LNCAP (cell line): Measurements from ENCODE around the gene GGCT.

Experiments
- TF ChIP-seq, protein P1 (sequence below): fragments of 450-650 bp; IDR thresholded peaks from 2 replicates; pipeline ENCODE4 v1.5.1; 2017; ENCODE audit warnings: mild to moderate bottlenecking

The GGCT gene

DNA sequence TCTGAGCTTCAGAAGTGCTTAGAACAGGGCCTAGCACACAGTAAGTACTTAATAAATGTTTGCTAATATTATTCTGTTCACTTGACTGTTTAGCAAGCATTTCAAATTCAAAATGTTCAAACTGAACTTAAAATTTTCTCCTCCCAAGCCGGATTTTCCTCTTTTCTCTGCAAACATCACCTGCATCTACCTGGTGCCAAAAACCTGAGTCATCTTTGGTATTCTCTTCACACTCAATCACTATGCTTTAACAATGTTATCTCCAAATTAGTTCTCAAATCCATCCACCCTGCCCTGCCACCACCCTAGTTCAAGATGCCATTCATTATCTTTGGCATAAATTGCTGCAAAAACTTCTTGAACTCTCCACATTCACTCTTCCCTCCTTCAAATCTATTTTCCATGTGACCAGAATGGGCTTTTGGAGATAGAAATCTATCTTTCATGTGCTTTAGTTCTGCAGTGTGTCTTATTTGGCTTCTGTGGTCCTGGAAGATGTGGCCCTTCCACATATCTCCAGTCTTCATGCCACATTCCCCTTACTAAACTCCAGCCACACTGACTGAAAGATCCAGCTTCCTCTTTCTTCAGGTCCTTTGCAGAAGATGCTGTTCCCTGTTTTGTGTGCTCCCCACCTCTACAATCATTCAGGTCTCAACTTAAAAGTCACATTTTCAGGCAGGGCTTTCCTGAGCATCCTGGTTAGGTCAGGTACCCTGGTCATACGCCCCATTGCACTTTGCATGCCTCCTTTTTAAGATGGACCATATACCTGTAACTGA, 2.0 kb downstream of the GGCT start:
- TF ChIP-seq, protein P1, sequence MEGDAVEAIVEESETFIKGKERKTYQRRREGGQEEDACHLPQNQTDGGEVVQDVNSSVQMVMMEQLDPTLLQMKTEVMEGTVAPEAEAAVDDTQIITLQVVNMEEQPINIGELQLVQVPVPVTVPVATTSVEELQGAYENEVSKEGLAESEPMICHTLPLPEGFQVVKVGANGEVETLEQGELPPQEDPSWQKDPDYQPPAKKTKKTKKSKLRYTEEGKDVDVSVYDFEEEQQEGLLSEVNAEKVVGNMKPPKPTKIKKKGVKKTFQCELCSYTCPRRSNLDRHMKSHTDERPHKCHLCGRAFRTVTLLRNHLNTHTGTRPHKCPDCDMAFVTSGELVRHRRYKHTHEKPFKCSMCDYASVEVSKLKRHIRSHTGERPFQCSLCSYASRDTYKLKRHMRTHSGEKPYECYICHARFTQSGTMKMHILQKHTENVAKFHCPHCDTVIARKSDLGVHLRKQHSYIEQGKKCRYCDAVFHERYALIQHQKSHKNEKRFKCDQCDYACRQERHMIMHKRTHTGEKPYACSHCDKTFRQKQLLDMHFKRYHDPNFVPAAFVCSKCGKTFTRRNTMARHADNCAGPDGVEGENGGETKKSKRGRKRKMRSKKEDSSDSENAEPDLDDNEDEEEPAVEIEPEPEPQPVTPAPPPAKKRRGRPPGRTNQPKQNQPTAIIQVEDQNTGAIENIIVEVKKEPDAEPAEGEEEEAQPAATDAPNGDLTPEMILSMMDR: no peak

GRCh38 chr7:30501264-30501663, 3.4 kb downstream of the GGCT start:
- TF ChIP-seq, protein P1: no peak

- TF ChIP-seq, protein P1: no peak
Observed at GRCh38 chr7:30493228-30493627, 11.4 kb downstream of the GGCT start.

DNA sequence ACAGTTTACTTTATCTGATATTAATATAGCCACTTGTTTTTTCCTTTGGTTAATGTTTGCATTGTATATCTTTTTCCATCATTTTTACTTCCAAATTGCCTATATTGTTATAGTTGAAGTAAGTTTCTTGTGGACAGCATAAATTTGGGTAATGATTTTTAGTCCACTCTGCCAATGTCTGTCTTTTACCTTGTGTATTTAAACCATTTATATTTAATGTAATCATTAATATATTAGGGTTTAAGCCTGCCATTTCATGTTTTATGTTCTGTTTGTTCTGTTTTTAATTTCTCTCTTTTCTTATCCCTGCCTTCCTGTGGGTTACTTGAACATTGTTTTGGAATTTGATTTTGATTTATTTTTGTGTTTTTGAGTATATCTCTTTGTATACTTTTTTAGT, 13.2 kb downstream of the GGCT start:
- TF ChIP-seq, protein P1: no peak

- TF ChIP-seq, protein P1: no peak
Observed at GRCh38 chr7:30487371-30487770, 17.3 kb downstream of the GGCT start.

GRCh38 chr7:30485667-30486066, 19.0 kb downstream of the GGCT start:
- TF ChIP-seq, protein P1: no peak

DNA sequence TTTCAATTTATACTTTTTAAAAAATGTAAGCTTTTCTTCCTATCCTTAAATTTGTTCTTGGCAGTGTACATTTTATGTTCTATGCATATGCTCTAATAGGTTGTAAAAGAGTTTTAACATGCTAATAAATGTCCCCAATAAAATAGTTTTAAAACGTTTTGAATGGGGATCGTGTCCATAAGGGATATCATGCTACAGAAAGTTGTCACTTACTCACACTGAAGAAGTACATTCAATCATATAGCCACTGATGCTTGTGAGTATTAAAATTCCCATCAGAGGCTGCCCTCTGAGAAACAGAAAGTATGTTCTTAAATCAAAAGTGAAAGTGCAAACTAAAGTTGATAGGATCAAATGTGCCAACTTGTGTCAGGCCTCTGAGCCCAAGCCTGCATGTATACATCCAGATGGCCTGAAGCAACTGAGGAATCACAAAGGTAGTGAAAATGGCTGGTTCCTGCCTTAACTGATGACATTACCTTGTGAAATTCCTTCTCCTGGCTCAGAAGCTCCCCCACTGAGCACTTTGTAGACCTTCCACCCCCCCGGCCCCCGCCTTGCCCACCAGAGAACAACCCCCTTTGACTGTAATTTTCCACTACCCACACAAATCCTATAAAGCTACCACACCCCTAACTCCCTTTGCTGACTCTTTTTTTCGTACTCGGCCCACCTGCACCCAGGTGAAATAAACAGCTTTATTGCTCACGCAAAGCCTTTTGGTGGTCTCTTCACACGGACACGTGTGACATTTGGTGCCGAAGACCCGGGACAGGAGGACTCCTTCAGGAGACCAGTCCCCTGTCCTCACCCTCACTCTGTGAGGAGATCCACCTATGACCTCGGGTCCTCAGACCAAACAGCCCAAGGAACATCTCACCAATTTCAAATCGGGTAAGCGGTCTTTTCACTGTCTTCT, 25.2 kb downstream of the GGCT start:
- TF ChIP-seq, protein P1: no peak
